HS-27A (cell line): Measurements from ENCODE around the gene EEFSEC.

Experiments
- DNase-seq: peaks from one replicate; pipeline ENCODE4 v3.0.0-alpha.2; 2012; ENCODE audit warnings: low read depth, missing footprints

EEFSEC gene

DNA sequence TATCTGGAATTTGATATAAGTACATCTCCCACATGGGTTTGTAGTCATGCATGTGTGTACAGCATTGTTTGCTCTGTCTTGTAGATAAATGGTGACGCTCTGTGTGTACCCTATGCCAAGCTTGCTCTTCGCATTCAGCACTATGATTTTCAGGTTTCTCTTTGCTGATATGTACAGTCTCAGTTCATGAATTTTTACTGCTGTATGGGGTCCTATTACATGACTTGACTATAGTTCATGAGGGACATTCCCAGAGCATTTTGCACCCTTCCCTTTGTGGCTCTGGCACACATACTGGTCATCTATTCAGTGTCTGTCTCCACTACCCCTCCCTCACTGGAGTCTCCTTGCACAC, 132.7 kb downstream of the EEFSEC start:
- no peak for DNase-seq

DNA sequence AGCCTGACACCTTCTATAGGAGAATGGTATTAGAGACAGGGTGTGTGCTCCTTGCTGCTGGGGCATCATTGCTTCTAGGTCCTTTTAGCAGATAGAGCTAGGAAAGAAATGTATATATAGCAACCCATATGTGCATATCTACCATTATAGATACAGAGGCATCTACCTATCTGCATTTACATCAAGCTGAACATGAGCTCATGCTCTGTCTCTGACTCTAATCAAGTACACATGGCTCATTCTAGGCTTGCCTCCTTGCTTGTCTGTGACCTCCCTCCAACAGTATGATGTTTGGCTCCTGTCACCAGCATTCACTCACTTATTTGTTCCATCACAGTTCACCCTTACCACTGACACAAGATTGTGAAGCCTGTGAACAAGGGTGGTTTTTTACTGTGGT, 133.4 kb downstream of the EEFSEC start:
- DNase-seq, result no peak

DNA sequence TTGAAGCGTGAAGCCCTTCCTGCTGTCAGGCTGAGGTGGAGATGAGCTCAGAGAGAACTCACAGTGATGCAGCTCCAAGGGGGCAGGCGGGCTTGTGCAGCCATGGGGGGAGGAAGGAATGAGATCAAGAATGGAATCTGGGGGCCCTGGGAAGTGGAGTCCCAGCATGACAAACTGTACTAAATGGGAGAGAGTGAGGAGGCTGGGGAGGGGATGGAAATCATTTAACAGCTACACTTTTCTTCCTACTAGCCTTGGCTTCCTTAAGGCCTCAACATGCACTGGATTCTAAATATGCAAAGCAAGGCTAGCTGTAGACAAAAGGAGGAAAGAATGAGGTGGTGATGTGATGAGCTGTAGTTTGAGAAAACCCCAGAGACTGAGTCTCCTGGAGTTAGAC, 133.9 kb downstream of the EEFSEC start:
- no peak for DNase-seq

DNA sequence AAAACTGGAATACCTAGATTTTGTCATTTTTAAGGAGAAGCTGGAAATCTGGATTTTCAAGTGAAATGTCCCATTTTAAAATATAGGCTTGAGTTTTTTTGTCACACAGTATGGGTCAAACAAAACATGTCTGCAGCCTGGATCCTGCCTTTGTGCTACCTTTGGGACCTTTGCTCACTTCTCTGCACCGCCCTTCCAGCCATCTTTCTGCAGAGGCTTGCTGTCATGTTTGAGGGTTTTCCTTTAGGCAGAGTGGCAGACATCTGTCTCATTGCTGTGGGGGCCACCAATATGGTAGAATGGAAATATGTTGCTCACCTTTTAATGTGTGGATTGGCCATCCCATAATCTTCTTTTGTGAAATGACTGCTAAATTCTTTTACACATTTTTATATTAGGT, 136.3 kb downstream of the EEFSEC start:
- no peak for DNase-seq

DNA sequence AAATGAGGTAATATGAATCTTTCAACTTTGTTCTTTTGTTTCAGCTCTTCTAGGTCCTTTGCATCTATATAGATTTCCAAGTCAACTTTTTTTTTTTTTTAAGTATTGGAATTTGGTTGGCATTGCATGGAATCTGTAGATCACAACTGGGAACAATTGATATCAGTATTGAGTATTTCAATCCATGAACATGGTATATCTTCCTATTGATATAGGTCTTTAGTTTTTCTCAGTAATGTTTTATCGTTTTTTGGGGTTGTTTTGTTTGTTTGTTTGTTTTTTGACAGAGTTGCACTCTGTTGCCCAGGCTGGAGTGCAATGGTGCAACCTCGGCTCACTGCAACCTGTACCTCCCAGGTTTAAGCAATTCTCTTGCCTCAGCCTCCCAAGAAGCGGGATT, 137.2 kb downstream of the EEFSEC start:
- DNase-seq, result no peak

DNA sequence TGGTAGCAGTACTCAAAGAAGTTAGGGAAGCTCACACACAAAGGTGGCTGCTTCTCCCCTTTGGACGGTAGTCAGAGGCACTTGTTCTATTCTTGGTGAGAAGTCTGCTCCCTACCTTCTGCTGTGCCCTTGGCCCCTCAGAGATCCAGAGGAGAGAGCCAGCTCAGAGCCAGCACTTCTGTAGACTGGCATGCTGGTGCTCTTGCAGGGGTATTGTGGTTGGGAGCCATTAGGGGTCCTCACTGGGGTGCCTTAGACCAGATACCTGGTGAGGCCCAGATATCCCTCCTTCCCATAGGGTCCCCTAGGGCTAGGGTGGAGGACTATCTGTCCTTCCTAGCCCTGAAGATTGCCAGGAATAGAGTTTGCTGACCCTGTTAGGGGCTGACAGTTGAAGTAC, 140.6 kb downstream of the EEFSEC start:
- DNase-seq, result no peak

DNA sequence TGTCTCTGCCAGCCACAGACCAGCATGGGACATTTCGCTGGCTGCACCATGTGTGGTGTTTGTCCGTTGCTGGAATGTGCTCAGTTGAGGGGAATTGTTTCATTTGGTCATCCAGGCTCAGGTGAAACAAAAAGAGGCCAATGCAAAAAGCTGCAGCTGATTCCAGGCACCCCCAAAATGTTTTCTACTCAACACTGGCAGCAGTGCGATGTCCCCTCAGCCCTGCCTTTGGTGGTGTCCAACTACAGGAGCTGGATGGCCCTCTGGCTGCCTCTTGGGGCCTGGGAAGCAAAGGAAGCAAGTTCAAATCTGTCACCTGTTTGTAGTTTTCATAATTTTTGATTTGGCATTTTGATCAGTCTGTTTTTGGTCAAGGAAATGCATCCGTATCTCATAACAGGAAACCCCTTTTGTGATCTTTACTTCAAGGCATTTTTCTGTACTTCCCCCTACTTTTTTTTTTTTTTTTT, 141.8 kb downstream of the EEFSEC start:
- DNase-seq, result no peak

DNA sequence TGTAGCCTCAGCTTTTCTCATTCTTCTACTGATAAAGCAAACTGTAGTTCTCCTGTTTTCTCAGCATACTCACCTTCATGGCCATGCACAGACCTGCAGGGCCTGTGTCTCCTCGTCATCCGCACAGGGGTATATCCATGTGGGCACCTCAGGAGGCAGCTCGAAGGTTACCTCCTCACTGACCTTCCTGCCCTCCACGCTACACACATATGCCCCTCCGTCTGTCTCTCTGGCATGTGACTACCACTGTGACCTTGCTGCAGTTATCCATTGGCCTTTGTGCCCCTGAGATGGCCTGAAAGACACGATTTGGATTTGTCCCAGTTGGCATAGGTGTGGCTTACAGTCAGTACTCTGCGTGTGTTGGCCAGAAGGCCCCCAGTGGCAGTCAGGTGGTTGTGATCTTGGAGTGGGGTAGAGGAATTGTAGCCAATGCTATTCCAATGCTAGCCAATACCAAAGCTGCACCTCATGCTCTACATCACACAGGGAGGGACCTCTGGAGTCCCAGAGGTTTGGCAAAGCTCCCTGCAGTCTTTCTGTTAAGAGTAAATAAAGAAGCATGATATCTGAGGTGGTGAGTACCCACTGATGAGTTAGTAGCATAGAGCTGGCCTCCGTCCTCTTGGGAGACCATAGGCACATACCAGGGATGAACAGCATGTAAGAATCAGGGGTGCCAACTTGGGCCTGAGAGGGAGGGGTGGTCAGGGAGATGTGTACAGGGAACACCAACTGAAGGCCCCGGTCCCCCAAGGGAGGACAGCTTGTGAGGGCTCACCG, 143.4 kb downstream of the EEFSEC start:
- DNase-seq, result no peak

DNA sequence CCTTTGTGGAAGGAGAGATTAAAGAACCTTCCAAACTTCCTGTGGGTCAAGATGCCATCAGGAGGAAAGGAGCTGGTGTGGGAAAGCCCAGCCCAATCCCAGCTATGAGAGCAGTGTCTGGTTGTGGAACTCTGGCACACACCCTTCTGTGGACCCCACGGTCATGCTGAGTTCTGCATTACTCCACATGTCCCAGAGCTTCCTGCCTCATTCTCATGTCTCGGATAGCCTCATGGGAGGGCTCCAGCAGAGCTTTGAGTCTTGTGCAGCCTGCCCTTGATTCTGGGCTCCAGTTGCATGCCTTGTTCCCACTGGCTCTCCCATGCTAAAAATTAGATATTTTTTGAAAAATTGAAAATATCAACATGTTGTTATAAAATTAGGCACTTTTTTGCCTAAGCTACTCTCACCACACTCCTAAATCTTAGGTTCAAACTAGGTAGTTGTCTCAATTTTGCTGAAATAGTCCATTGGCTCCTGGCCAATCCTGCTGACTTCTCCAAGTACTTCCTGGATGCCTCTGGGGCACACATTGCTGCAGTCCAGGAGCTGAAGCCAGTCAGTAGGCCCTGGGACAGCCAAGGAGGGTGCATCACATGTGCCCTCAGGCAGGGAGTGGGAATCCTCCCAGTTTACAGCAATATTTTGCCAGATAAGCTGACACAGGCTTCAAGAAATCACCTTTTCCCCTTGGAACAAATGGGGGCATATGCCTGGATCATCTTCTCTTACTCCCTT, 144.3 kb downstream of the EEFSEC start:
- DNase-seq, result no peak

DNA sequence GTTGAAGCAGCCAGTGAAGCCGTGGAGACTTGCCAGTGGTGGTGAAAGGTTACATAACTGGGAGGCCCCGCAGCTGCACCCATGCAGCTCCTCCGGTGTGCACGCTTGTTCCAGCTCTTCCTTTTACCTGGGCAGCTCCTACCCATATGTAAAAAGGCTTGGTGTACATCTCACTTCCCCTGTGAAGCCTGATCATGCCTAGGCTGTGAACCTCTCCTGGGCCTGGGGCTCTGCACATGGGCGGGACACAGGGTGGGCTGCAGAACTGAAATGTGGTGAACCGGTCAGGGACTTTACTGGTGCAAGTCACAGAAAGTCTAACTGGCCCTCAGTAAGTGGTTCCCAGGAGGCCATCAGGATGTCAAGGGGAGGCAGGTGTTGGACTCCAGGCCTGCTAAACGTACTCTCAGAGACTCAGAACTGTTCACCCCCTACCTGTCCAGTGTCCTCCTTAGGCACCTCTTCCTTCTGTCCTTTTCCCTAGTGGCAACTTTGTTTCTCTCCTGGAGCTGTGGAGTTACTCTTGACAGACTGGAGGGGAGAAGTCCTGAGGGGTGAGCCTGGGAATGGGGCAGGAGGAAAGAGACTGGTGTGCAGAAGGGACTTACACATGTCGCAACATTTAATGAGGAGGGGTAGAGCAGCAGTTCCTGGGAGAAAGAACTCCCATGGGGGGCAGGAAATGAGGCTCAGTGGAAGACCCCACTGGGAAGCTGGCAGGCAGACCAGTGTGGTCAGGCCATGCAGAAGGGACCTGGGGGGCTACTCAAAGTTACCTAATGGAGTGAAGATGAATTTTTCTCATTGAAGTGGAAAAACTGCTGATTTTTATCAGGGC, 148.1 kb downstream of the EEFSEC start:
- no peak for DNase-seq

DNA sequence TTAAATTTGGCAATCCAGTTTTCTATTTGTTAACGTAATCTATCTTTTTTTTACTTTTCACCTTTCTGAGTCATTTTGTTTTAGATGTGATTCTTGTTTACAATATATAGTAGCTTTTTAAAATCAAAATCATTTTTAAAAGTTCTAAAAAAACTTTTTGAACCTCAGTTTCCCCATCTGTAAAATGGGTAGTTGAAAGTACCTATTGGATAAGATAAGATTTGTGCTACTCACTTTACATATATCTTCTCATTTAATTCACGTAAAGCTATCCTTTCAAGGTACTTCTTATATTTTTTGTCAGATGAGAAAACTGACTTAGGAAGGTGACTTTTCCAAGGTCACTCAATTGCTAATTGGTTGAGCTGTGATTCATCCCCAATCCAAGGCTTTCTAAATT, 153.2 kb downstream of the EEFSEC start:
- DNase-seq, result no peak

DNA sequence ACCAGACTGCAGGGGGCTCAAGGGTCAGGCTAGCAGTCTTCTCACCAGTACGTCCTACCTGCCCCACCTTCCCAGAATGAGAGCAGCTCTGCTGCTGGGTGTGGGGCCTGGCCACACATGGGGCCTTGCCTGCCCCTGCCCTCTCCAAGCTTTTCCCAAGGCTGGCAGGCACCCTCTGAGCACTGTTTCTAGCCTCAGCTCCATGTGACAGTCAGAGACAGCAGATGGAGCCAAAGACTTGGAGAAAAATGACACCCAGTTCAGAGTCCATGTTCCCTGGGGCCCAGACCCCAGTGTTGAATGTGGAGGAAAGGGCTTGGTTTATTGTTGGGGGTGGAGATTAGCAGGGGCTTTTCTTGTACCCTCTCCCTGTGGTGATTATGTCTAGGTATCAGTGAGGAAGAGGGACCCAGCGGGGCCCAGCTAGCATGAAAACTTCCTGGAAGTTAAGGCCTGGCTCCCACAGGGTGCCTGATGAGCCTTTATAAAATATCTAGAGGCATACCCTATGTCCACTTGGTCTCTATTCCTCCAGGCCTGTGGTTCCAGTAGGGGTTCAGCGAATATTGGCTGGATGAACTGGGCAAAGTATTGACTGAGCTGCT, 153.8 kb downstream of the EEFSEC start:
- no peak for DNase-seq

DNA sequence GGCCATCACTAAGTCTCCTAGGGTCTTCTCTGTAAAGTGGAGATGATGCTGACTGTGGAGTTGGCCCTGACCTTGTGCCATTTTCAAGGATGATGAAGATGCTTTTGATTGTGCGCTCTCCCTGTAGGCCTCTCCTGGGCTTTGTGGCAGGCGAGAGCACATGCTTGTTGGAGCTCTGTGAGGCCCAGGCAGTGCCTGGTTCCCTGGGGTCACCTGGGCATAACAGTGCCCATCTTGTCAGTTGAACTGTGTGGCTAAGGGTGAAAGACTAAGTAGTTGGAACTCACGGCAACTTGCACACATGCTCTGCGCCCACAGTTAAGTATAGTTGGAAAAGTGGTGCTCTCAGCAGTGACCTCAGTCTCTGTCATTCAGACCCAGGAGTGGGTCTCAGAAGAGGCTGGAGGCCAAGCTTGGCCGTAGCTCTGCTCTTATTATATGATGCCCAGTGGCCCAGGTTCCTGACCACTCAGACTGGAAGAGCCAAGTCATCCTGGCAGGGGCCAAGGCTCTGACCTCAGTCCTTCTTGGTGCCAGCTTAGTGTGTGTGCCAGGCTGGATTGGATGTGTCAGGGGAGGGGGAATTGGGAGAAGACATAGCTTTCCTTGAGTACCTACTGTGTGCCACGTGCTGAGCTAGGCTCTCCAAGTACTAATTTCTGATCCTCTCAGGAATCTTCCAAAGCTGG, 154.6 kb downstream of the EEFSEC start:
- no peak for DNase-seq

DNA sequence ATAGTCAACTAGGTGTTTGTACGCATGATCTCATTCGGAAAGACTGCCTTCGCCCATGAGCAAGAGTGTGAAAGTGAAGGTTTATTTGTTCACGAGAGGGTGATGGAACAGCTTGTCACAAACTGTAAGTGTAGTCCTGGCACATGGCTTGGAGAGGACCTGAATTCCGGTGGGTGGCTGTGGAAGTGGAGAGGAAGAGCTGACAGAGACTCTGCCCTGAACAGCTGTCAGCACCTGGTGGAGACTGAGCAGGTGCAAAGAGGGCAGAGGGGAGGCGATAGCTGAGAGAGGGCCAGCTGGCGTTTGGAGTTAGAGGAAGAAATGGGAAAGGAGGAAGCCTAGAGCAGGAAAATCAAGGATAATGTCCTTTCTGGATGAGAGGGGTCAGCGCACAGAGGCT, 155.7 kb downstream of the EEFSEC start:
- no peak for DNase-seq

DNA sequence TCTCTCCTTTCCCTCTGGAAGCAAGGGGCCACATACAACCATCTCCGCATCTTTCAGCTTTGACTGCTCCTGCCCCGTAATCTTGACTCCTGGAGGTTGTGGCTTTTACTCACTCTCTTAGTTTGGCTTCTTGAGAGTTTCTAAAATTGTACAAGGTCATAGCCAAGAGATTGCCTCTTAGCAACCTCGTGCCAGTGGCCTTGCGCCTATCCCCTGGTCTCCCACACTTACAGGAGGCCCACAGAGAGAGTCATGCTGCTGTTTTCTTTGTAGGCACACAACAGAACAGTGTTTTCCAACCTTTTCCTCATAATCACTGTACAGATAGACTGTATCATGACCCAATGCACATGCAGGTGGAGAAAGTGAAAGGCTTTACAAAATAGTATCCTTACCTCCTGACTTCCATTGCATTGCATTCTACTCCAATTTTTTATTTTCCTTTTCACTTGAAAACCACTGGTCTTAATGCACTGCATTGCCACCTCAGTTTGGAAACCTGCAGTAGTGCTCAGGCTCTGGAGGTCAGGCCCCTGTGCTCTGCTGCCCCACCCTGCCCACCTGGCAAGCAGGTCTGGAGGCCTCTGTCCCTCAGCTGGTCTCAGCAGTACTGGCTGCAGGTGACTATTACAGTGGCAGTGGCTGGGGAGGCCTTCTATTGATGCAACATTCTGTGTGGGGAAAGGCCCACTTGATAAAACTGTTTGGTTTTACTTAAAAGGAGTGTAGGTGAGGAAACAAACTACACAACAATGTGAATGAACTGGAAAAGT, 157.2 kb downstream of the EEFSEC start:
- DNase-seq, result no peak

DNA sequence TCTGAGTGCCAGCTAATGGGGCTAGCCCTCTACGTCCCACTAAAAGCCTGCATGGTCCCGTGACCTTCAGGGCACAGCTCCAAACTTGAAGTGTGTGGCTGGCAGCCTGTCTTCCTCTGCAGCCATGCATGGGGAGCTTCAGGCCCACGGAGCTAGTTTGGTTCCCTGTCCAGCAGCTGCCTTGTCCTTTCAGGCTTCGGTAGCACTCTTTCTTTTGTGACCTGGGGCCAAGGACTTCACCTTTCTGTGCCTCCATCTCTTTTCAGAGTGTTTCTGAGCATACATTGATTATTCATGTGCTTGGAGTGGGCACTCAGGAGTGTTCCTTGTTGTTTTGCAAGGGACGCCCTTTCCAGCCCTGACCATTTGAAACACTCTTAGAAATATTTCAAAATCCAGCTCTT, 158.2 kb downstream of the EEFSEC start:
- no peak for DNase-seq

DNA sequence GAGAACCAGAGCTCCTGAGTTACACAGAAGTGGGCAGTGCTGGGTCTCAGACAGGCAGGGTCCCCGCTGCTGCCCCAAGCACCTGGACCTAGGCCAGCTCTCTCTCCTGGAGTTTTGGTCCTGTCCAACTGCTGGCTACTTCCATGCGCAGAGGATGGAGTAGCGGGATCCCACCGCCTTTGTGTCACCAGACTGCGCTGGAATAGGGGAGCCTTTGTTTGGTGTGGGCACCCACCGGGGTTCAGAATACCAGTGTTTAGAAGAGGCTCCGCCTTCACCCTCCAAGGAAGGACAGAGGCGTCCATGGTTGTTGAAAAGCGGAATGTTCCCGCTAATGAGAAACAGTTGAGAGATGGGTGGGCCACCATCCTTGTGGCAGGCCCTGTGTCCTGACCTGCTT, 159.0 kb downstream of the EEFSEC start:
- DNase-seq, result no peak

DNA sequence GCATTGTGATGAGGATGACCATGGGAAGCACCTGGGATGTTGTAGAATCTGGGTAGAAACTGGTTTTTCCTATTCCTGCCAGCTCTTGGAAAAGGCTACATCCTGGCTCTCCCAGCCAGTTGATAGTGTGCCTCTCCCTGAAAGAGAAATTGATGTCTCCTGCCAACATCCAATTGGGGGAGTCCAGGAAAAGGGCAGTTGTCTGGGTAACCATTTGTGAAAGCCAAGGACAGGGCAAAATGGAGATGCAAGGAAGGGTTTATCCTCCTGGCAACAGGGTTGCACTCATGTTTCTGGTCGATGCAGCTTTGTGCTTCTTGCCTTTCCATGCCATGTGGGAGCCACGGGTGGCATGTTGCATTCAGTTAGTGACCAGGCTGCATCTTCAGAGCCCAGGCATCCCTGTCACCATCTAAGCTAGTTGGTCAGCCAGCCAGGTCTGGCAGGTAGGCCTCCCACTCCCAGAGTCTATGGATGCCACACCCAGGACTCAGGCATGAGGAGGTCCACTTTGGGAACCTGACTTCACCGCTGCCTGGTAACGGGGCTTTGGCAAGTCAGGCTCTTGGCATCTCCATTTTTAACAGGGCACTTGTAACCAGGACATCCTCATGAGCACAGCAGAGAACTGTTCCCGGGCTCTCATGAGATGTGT, 159.9 kb downstream of the EEFSEC start:
- DNase-seq, result no peak

DNA sequence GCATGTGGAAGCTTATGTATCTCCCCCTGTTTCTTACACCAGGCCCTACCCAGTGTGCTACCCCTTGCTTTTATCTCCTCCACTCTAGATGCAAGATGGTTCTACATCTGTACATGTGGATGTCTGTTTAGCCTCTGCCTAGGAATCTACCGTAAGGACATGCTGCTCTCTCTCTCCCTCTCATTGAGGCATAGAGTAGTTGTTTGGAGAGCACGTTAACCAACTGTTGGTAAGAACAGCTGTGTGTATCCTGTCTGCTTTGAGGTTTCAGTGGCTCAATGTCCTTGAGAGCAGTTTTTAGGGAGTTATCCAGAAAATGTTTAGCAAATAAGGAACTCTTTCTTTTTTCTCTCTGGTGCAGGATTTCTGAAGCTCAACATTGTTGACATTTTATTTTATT, 160.7 kb downstream of the EEFSEC start:
- no peak for DNase-seq

DNA sequence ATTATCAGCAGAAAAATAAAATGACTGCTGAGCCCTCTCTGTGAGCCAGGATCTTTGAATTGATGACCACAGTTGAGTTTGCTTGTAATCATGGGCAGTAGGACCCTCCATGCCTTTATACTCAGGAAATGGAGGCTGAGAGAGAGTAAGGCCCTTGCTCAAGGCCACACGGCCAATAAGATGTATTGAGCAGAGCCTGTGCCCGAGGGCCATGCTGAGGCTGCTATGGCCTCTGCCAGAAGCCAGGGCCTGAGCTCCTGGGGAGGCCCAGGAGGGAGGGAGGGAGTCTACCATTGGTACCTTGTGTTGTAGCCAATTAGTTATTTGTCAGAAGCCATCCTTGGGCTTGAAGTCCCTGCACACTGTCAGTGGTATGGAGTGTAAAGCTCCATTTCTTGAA, 162.0 kb downstream of the EEFSEC start:
- no peak for DNase-seq
